Cardiac muscle cell (in vitro differentiated cells and primary cell): ENCODE data around the gene MET. TPM values are rescaled to one million over a fixed set of nuclear protein-coding genes. Genes with fewer than 3 reads are reported as not detected.
"Not testable (repeated sequence)": the region's sequence is repeated elsewhere in the genome, so short reads cannot be mapped to it uniquely, and the experiment has no call there.

ENCODE experiments used
- DNase-seq, 2 donors: peaks; one replicate each; pipeline versions ENCODE4 v3.0.0 to v3.0.0-alpha.2; 2010 to 2017; ENCODE audit warnings: low read depth in 1 of 2, low spot score in 1 of 2
- H3K27ac ChIP-seq: fragments of 200-600 bp; sonication (generic); 2 replicates; pipeline ENCODE4 v1.5.1; 2016
- H3K27me3 ChIP-seq: fragments of 200-600 bp; sonication (generic); 2 replicates; pipeline ENCODE4 v1.6.0; 2016; ENCODE audit warnings: control low read depth
- H3K36me3 ChIP-seq: fragments of 200-600 bp; sonication (generic); 2 replicates; pipeline ENCODE4 v1.5.1; 2016; ENCODE audit warnings: control low read depth
- H3K4me1 ChIP-seq: fragments of 200-600 bp; sonication (generic); 2 replicates; pipeline ENCODE4 v1.8.1; 2017; ENCODE audit warnings: low read depth, mild to moderate bottlenecking, mixed run types
- H3K4me3 ChIP-seq: fragments of 200-600 bp; sonication (generic); 2 replicates; pipeline ENCODE4 v1.5.1; 2016; ENCODE audit warnings: mild to moderate bottlenecking
- H3K9me3 ChIP-seq: fragments of 200-600 bp; sonication (generic); 2 replicates; pipeline ENCODE4 v1.5.1; 2017; ENCODE audit warnings: low read depth, mild to moderate bottlenecking, control low read depth
- polyA plus RNA-seq: library from polyadenylated mRNA; unstranded; fragments of >200 nt; fragmentation: Nextera tagmentation; extraction: Ambion mirVana; gene quantifications from 2 replicates; pipeline ENCODE4 v1.2.1, GENCODE V29; 2016
- total RNA-seq: library from RNA; depleted of rRNA; stranded (reverse); fragments of >200 nt; gene quantifications from 2 replicates; pipeline ENCODE4 v1.2.3, GENCODE V29; 2016
- TF ChIP-seq, protein P1 (sequence below): IDR thresholded peaks from 2 replicates; pipeline ENCODE4 v1.5.1; 2012; ENCODE audit warnings: low read depth, mild to moderate bottlenecking, low read length

Gene MET
- total and polyA plus RNA-seq, 2 experiments from 2014 or later = 1.8 to 1.9 TPM

DNA sequence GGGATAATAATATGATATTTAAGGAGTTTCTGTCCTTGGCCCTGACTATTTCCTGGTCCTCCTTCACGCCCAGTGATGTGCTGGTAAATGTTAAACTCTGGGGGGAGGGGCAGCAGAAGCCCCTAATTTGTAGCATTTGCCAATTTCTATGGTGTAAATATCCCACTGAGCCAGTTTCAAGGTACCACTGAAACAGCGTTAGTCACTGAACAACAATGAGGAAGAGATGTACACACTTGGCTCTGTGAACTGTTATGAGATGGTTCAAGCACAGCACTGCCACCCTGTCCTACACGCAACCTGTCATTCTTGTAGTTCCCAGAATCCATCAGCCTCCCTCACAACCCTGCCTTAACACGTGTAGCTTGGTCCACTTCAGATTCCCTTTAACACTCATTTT lies 39.8 kb downstream of the MET start:
- H3K27me3 ChIP-seq = no peaks in the 10 kb centered on the region
- no peaks in the 10 kb centered on the region for H3K9me3 ChIP-seq
- no peaks in the 10 kb centered on the region for H3K36me3 ChIP-seq
- H3K4me3 ChIP-seq = no peak overlapping the region
- no peaks in the 10 kb centered on the region for H3K4me1 ChIP-seq
- H3K27ac ChIP-seq = no peak overlapping the region
- TF ChIP-seq, protein P1, sequence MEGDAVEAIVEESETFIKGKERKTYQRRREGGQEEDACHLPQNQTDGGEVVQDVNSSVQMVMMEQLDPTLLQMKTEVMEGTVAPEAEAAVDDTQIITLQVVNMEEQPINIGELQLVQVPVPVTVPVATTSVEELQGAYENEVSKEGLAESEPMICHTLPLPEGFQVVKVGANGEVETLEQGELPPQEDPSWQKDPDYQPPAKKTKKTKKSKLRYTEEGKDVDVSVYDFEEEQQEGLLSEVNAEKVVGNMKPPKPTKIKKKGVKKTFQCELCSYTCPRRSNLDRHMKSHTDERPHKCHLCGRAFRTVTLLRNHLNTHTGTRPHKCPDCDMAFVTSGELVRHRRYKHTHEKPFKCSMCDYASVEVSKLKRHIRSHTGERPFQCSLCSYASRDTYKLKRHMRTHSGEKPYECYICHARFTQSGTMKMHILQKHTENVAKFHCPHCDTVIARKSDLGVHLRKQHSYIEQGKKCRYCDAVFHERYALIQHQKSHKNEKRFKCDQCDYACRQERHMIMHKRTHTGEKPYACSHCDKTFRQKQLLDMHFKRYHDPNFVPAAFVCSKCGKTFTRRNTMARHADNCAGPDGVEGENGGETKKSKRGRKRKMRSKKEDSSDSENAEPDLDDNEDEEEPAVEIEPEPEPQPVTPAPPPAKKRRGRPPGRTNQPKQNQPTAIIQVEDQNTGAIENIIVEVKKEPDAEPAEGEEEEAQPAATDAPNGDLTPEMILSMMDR = no peak
- DNase-seq = no peak

DNA sequence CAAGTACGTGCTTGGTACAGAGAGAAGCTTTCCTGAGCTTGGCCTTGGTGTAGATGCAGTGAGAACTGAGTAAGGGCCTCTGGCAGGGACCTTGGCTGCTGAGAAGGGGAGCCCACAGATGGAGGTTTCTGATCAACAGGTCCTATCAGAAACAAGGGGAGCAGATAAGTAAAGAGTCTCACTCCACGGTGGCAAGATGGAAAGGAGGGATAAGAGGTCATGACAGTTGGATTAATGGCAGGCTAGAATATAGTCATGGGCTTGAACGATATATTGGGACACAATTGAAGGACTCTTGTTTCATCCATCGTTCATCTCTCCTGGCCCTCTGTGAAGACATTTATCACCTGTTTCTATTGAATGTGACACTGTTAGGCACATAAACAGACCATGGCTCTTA lies 41.5 kb downstream of the MET start:
- Histone ChIP-seq H3K27me3 (no peaks in the 10 kb centered on the region), H3K36me3 (no peaks in the 10 kb centered on the region), H3K9me3 (no peaks in the 10 kb centered on the region), H3K4me1 (no peaks in the 10 kb centered on the region), H3K27ac (no peak overlapping the region), H3K4me3 (no peak overlapping the region)
- DNase-seq = no peak
- TF ChIP-seq, protein P1 = no peak

DNA sequence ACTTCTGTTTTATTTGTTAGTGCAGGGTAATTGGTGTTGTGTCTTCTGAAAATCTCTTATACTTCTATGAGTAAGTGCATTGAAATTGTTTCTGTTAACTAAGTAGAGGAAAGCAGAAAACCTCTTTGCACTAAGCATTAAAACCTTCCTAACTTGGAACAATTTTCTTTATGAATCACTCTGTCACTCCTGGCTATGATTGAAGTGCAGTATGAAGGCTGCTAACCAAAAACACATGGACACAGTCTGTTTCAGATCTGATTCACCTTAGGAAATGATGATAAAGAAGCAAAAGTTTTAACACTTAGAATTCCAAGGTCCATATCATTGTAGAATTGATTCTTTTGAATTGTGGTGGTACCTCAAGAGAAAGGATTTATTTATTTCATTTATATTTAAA lies 41.9 kb downstream of the MET start:
- H3K4me3 ChIP-seq = no peak overlapping the region
- H3K27me3 ChIP-seq = no peaks in the 10 kb centered on the region
- no peak for DNase-seq
- H3K4me1 ChIP-seq = no peaks in the 10 kb centered on the region
- TF ChIP-seq, protein P1 = no peak
- no peaks in the 10 kb centered on the region for H3K36me3 ChIP-seq
- H3K27ac ChIP-seq = no peak overlapping the region
- H3K9me3 ChIP-seq = no peaks in the 10 kb centered on the region

DNA sequence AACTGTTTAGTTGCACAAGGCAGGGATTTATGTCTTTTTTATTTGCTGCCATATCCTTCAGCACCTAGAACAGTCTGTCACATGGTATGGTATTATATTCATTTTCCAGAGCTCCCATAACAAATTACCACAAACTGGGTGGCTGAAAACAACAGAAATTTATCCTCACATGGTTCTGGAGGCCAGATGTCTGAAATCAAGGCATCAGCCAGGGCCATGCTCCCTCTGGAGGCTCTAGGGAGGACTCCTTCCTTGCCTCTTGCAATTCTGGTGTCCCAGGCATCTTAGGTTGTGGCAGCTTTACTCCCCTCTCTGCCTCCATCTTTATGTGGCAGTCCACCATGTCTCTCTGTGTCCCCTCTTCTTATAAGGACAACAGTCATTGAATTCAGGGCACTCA lies 43.1 kb downstream of the MET start:
- Histone ChIP-seq H3K36me3 (no peaks in the 10 kb centered on the region), H3K27ac (no peak overlapping the region), H3K4me1 (no peaks in the 10 kb centered on the region), H3K9me3 (no peaks in the 10 kb centered on the region), H3K4me3 (no peak overlapping the region), H3K27me3 (no peaks in the 10 kb centered on the region)
- TF ChIP-seq, protein P1 = no peak
- DNase-seq = no peak

DNA sequence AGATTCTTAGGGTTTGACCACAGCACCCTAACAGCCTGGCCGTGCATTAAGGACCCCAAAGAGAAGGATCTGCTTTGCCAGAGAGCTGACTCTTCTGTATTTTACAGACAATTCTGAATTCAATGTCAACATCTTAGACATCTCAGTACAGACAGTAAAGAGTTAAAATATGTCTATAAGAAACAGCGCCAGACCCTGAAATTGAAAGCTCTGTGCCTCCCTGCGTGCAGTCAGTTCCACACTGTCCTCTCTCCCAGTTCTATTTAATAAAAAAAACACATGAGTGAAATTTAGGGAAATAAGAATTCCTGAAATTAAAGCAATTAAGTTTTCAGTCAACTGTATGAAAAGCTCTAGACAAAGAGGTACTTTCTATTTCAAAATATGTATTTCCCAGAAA lies 45.1 kb downstream of the MET start:
- H3K4me1 ChIP-seq = no peaks in the 10 kb centered on the region
- H3K4me3 ChIP-seq = no peak overlapping the region
- TF ChIP-seq, protein P1 = no peak
- no peaks in the 10 kb centered on the region for H3K9me3 ChIP-seq
- no peak for DNase-seq
- H3K27ac ChIP-seq = no peak overlapping the region
- H3K36me3 ChIP-seq = no peaks in the 10 kb centered on the region
- no peaks in the 10 kb centered on the region for H3K27me3 ChIP-seq

DNA sequence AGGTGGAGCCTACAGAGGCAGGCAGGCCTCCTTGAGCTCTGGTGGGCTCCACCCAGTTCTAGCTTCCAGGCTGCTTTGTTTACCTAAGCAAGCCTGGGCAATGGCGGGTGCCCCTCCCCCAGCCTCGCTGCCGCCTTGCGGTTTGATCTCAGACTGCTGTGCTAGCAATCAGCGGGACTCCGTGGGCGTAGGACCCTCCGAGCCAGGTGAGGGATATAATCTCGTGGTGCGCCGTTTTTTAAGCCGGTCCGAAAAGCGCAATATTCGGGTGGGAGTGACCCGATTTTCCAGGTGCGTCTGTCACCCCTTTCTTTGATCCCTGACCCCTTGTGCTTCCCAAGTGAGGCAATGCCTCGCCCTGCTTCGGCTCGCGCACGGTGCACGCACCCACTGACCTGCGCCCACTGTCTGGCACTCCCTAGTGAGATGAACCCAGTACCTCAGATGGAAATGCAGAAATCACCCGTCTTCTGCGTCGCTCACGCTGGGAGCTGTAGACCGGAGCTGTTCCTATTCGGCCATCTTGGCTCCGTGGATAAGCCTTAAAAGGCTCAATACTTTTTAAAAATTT lies 52.0 kb downstream of the MET start:
- H3K27ac ChIP-seq, H3K4me1 ChIP-seq, H3K27me3 ChIP-seq, H3K9me3 ChIP-seq, DNase-seq, H3K4me3 ChIP-seq, H3K36me3 ChIP-seq: not testable (repeated sequence)
